Adipocyte (in vitro differentiated cells): Measurements from ENCODE around the gene CCDC68.
"Not testable (repeated sequence)": the region's sequence is repeated elsewhere in the genome, so short reads cannot be mapped to it uniquely, and the experiment has no call there.

Experiments used
- DNase-seq: peaks from one replicate; pipeline ENCODE4 v3.0.0-alpha.2; 2015; ENCODE audit warnings: low read depth
- H3K27me3 ChIP-seq: replicated peaks from 2 replicates; pipeline ENCODE4 v1.7.0; 2013; ENCODE audit warnings: mild to moderate bottlenecking, low read length, moderate library complexity; ENCODE audit not compliant: control insufficient read depth, insufficient read depth
- H3K36me3 ChIP-seq: 2 replicates; pipeline ENCODE4 v1.7.0; 2013; ENCODE audit warnings: low read length, mild to moderate bottlenecking, moderate library complexity; ENCODE audit not compliant: control insufficient read depth, insufficient read depth, severe bottlenecking
- H3K4me1 ChIP-seq: 2 replicates; pipeline ENCODE4 v1.7.0; 2013; ENCODE audit warnings: mild to moderate bottlenecking, low read length, moderate library complexity; ENCODE audit not compliant: control insufficient read depth, insufficient read depth
- H3K4me3 ChIP-seq: 2 replicates; pipeline ENCODE4 v1.7.0; 2013; ENCODE audit warnings: mild to moderate bottlenecking, low read length, moderate library complexity
- H3K9ac ChIP-seq: 2 replicates; pipeline ENCODE4 v1.7.0; 2013; ENCODE audit warnings: mild to moderate bottlenecking, low read length, moderate library complexity
- H3K9me3 ChIP-seq: 2 replicates; pipeline ENCODE4 v1.7.0; 2013; ENCODE audit warnings: mild to moderate bottlenecking, low read length, moderate library complexity; ENCODE audit not compliant: control insufficient read depth

Gene CCDC68

GRCh38 chr18:54983791-54984190, 24.5 kb upstream of the CCDC68 start:
- Histone ChIP-seq H3K4me1 (no peaks in the 10 kb centered on the region), H3K36me3 (no peaks in the 10 kb centered on the region), H3K9ac (no peak overlapping the region), H3K27me3 (no peaks in the 10 kb centered on the region), H3K4me3 (no peak overlapping the region), H3K9me3 (no peaks in the 10 kb centered on the region)
- DNase-seq, result no peak

GRCh38 chr18:54983041-54983686, 23.9 kb upstream of the CCDC68 start:
- peak; percentile 89 for DNase-seq
- peaks cover under 1% of the 10 kb centered on the region for H3K9me3 ChIP-seq
- H3K9ac ChIP-seq, result no peak overlapping the region
- no peaks in the 10 kb centered on the region for H3K4me1 ChIP-seq
- no peak overlapping the region for H3K4me3 ChIP-seq
- H3K27me3 ChIP-seq, result no peaks in the 10 kb centered on the region
- H3K36me3 ChIP-seq, result no peaks in the 10 kb centered on the region

- DNase-seq, result no peak
- no peaks in the 10 kb centered on the region for H3K4me1 ChIP-seq
- peaks cover 6% of the 10 kb centered on the region for H3K9me3 ChIP-seq
- H3K36me3 ChIP-seq, result no peaks in the 10 kb centered on the region
- no peak overlapping the region for H3K4me3 ChIP-seq
- H3K9ac ChIP-seq, result no peak overlapping the region
- no peaks in the 10 kb centered on the region for H3K27me3 ChIP-seq
These were observed 21.8 kb upstream of the CCDC68 start for GRCh38 chr18:54981076-54981475.

GRCh38 chr18:54975598-54975997, 16.3 kb upstream of the CCDC68 start:
- Histone ChIP-seq H3K4me3 (no peak overlapping the region), H3K27me3 (no peaks in the 10 kb centered on the region), H3K4me1 (peaks cover 7% of the 10 kb centered on the region), H3K9ac (no peak overlapping the region), H3K9me3 (peaks cover 6% of the 10 kb centered on the region), H3K36me3 (no peaks in the 10 kb centered on the region)
- peak; percentile 19 for DNase-seq

- no peaks in the 10 kb centered on the region for H3K27me3 ChIP-seq
- H3K36me3 ChIP-seq, result no peaks in the 10 kb centered on the region
- no peak for DNase-seq
- H3K9ac ChIP-seq, result no peak overlapping the region
- peaks cover 4% of the 10 kb centered on the region for H3K9me3 ChIP-seq
- peaks cover 7% of the 10 kb centered on the region for H3K4me1 ChIP-seq
- no peak overlapping the region for H3K4me3 ChIP-seq
These were observed 13.8 kb upstream of the CCDC68 start for GRCh38 chr18:54973046-54973445.

GRCh38 chr18:54968807-54969206, 9.5 kb upstream of the CCDC68 start:
- no peak overlapping the region for H3K9ac ChIP-seq
- H3K27me3 ChIP-seq, result no peaks in the 10 kb centered on the region
- H3K9me3 ChIP-seq, result no peaks in the 10 kb centered on the region
- no peak overlapping the region for H3K4me3 ChIP-seq
- no peaks in the 10 kb centered on the region for H3K4me1 ChIP-seq
- H3K36me3 ChIP-seq, result no peaks in the 10 kb centered on the region
- no peak for DNase-seq

- DNase-seq, result peak; percentile 80
- H3K36me3 ChIP-seq, H3K27me3 ChIP-seq, H3K9ac ChIP-seq, H3K9me3 ChIP-seq, H3K4me1 ChIP-seq, H3K4me3 ChIP-seq: not testable (repeated sequence)
These were observed 9.0 kb upstream of the CCDC68 start for GRCh38 chr18:54968237-54968636.

GRCh38 chr18:54967786-54968185, 8.5 kb upstream of the CCDC68 start:
- H3K4me1 ChIP-seq, result no peaks in the 10 kb centered on the region
- DNase-seq, result peak; percentile 17
- no peaks in the 10 kb centered on the region for H3K9me3 ChIP-seq
- no peaks in the 10 kb centered on the region for H3K36me3 ChIP-seq
- H3K27me3 ChIP-seq, result no peaks in the 10 kb centered on the region
- no peak overlapping the region for H3K4me3 ChIP-seq
- H3K9ac ChIP-seq, result no peak overlapping the region

- Histone ChIP-seq H3K27me3 (no peaks in the 10 kb centered on the region), H3K9ac (no peak overlapping the region), H3K36me3 (no peaks in the 10 kb centered on the region), H3K4me3 (no peak overlapping the region), H3K9me3 (no peaks in the 10 kb centered on the region), H3K4me1 (no peaks in the 10 kb centered on the region)
- DNase-seq, result no peak
These were observed 5.5 kb upstream of the CCDC68 start for GRCh38 chr18:54964741-54965140.

GRCh38 chr18:54962919-54963645, 3.8 kb upstream of the CCDC68 start:
- H3K4me3 ChIP-seq, result no peak overlapping the region
- H3K27me3 ChIP-seq, result no peaks in the 10 kb centered on the region
- H3K36me3 ChIP-seq, result no peaks in the 10 kb centered on the region

GRCh38 chr18:54961868-54962267, 2.6 kb upstream of the CCDC68 start:
- Histone ChIP-seq H3K9ac (no peak overlapping the region), H3K9me3 (no peaks in the 10 kb centered on the region)
- no peak for DNase-seq

More at GRCh38 chr18:54962919-54963645, 3.8 kb upstream of the CCDC68 start:
- Histone ChIP-seq H3K9me3 (no peaks in the 10 kb centered on the region), H3K4me1 (peaks cover 3% of the 10 kb centered on the region), H3K9ac (no peak overlapping the region)
- no peak for DNase-seq

More at GRCh38 chr18:54961868-54962267, 2.6 kb upstream of the CCDC68 start:
- H3K4me3 ChIP-seq, result no peak overlapping the region
- peaks cover 11% of the 10 kb centered on the region for H3K4me1 ChIP-seq
- no peaks in the 10 kb centered on the region for H3K36me3 ChIP-seq
- H3K27me3 ChIP-seq, result no peaks in the 10 kb centered on the region
